Right cardiac atrium (tissue), 5 donors: ENCODE data around the gene MTHFSD. TPM values are rescaled to one million over a fixed set of nuclear protein-coding genes. Genes with fewer than 3 reads are reported as not detected.

Source experiments
- ATAC-seq, 2 donors: fragments of 200-7000 bp; cut with Tn5 transposase; one replicate each; pipeline versions ENCODE4 v1.8.0 to v1.9.1; 2020; ENCODE audit warnings: moderate library complexity in 2 of 2, mild to moderate bottlenecking in 1 of 2
- DNase-seq, 3 donors: peaks; one replicate each; pipeline ENCODE4 v3.0.0-alpha.2; 2020
- H3K27ac ChIP-seq: one replicate; pipeline ENCODE4 v1.5.1; 2013; ENCODE audit warnings: mild to moderate bottlenecking, low read length, control low read depth, moderate library complexity
- H3K27me3 ChIP-seq: one replicate; pipeline ENCODE4 v1.6.1; 2013; ENCODE audit not compliant: control insufficient read depth, insufficient read depth
- H3K4me1 ChIP-seq: one replicate; pipeline ENCODE4 v1.6.1; 2013; ENCODE audit warnings: low read length; ENCODE audit not compliant: control insufficient read depth, insufficient read depth
- H3K4me3 ChIP-seq: one replicate; pipeline ENCODE4 v1.5.1; 2013; ENCODE audit warnings: low read length, control low read depth
- H3K9me3 ChIP-seq: one replicate; pipeline ENCODE4 v1.6.1; 2013; ENCODE audit warnings: low read length; ENCODE audit not compliant: control insufficient read depth
- WGBS: extraction: QIAGEN DNeasy Blood & Tissue Kit; methylation state at CpG from one replicate; pipeline ENCODE4 v1.1.7; 2013; 5-methylcytosine and 5-hydroxymethylcytosine counted together
- intact Hi-C, 4 donors: fragments of 100-400 bp; cut with DNase I; formaldehyde crosslinking; loops; one replicate each; pipeline versions ENCODE4 v1.11.0 to v1.14.0; 2022 to 2023
- polyA plus RNA-seq: library from polyadenylated mRNA; stranded (reverse); fragments of 200-250 nt; gene quantifications from one replicate; pipeline ENCODE4 v1.2.3, GENCODE V29; 2013
- total RNA-seq, 4 donors: library from RNA; stranded (reverse); fragmentation: NEBNext Ultra II Directional; extraction: Animal tissue kit (Norgen Biotek cat#: 25700); gene quantifications; one replicate each; pipeline ENCODE4 v1.2.1, GENCODE V29; 2021
- donor health status: healthy with polysubstance abuse.
- donor health status: DM: no; HTN: yes; CAD: no.
- donor health status: DM: no; HTN: no; CAD: no.
- donor health status: DM: no; HTN: yes; CAD: no; lungs with severe emphysema.
- donor health status: DM: yes; HTN: yes; CAD: no.

Gene MTHFSD
- total and polyA plus RNA-seq, 5 donors = 8.8 to 14.7 (median 11.2) TPM

- H3K4me3 ChIP-seq = no peak overlapping the region
- intact Hi-C loops = no loop called here
- H3K27me3 ChIP-seq = no peaks in the 10 kb centered on the region
- ATAC-seq = no peak
- no peak for DNase-seq
- no peaks in the 10 kb centered on the region for H3K9me3 ChIP-seq
- 13% methylated on average over 22 of the region's 22 CpGs for WGBS
- no peak overlapping the region for H3K27ac ChIP-seq
- H3K4me1 ChIP-seq = no peaks in the 10 kb centered on the region
Measured at GRCh38 chr16:86502856-86503748, 51.9 kb downstream of the MTHFSD start.

- H3K27me3 ChIP-seq = no peaks in the 10 kb centered on the region
- intact Hi-C loops = no loop called here
- DNase-seq = no peak
- ATAC-seq = no peak
- no peak overlapping the region for H3K4me3 ChIP-seq
- no peaks in the 10 kb centered on the region for H3K4me1 ChIP-seq
- WGBS = 19% methylated on average over 19 of the region's 19 CpGs
- no peak overlapping the region for H3K27ac ChIP-seq
- no peaks in the 10 kb centered on the region for H3K9me3 ChIP-seq
Measured at GRCh38 chr16:86501989-86502855, 52.8 kb downstream of the MTHFSD start.

DNA sequence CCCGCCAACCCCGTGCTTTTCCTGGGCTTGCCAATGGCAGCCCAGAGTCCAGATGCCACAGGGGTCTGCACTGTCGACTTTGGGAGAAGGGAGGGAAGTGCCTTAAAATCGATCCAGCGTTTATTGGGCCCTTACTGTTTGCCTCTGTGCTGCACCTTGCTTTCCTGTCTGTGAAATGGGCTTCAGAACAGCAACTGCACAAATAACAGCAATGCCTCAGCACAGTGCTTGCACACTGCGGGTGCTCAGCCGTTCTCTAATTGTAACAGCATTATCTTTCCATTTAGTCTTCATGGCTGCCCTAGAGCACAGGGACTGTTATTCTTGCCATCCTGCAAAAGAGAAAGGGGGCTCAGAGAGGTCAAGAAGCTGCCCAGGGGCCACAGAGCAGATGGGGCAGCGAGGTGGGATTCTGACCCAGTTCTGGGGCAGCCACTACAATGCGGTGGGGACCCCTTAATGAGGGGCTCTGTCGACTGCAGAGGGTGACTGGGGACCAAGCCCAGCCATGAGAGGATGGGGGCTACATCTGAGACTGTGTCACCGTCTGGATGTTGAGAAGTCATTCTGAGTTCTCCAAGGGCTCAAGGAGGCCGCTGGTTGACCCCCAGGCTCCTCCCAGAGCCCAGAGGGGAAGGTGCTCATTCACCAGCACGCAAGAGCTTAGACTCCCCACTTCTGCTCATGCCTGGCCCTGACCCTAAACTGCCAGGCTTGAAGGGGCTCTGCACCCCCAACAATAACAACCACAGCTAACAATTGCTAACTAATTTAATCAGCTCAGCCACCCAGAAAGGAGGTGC is 54.1 kb downstream of the MTHFSD start:
- intact Hi-C loops = no loop called here

DNA sequence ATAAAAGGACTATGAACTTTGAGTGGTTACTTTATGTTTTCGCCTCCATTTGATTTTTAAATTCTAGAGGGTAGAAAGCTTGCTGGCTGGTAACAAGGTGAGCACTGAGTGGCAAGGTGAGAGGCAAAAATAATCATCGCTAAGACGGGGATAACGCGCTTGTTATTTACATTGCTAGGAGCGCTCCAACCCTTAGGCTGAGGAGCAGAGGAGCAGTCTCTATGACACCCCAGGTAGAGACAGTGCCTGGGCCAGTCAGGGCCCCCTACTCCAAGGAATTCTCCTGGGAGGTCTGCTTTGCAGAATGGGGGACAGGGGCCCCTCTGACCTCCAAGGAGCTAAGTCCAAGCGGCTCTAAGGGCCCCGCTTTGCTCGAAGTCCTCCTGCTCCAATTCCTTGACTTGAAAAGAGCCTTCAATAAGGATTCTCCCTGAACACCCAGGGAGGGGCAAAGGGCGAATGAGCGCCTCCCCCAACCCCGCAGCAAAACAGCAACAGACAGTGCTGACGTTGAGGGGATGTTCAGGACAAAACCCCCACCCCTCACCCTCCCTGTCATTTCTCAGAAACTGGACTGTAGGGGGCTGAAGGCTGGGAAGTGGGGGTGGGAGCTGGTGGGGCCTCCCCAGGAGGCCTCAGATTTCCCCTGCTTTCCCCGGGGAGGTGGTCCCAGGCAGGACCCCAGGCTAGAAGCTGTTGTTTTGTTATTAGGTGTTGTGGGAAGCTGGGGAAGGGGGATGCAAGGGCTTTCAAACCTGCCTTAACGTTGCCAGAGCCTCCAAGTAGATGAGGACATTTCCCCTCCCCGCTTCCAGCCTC is 54.9 kb downstream of the MTHFSD start:
- no peaks in the 10 kb centered on the region for H3K9me3 ChIP-seq
- intact Hi-C loops = no loop called here
- no peaks in the 10 kb centered on the region for H3K4me1 ChIP-seq
- no peak for ATAC-seq
- no peak overlapping the region for H3K27ac ChIP-seq
- 12% methylated on average over 16 of the region's 16 CpGs for WGBS
- no peak for DNase-seq
- no peak overlapping the region for H3K4me3 ChIP-seq
- no peaks in the 10 kb centered on the region for H3K27me3 ChIP-seq

More for the DNA sequence above, 54.1 kb downstream of the MTHFSD start:
- H3K4me1 ChIP-seq = no peaks in the 10 kb centered on the region
- whole genome bisulfite sequencing = 10% methylated on average over 13 of the region's 13 CpGs
- no peak overlapping the region for H3K27ac ChIP-seq
- H3K27me3 ChIP-seq = no peaks in the 10 kb centered on the region
- H3K4me3 ChIP-seq = no peak overlapping the region
- no peak for ATAC-seq
- DNase-seq = no peak
- no peaks in the 10 kb centered on the region for H3K9me3 ChIP-seq

GRCh38 chr16:86499440-86499786 is 55.6 kb downstream of the MTHFSD start:
- intact Hi-C loops = no loop called here
- ATAC-seq (no peak), DNase-seq (no peak)
- H3K27ac ChIP-seq = no peak overlapping the region
- H3K9me3 ChIP-seq = no peaks in the 10 kb centered on the region
- WGBS = 17% methylated on average over 4 of the region's 4 CpGs
- H3K27me3 ChIP-seq = no peaks in the 10 kb centered on the region
- no peak overlapping the region for H3K4me3 ChIP-seq
- H3K4me1 ChIP-seq = no peaks in the 10 kb centered on the region

GRCh38 chr16:86498671-86499439 is 56.2 kb downstream of the MTHFSD start:
- DNase-seq (no peak), ATAC-seq (no peak)
- 3% methylated on average over 61 of the region's 61 CpGs for WGBS
- Histone ChIP-seq H3K27ac (no peak overlapping the region), H3K4me3 (no peak overlapping the region), H3K27me3 (no peaks in the 10 kb centered on the region), H3K4me1 (no peaks in the 10 kb centered on the region), H3K9me3 (no peaks in the 10 kb centered on the region)
- intact Hi-C loops = no loop called here

- H3K4me1 ChIP-seq = no peaks in the 10 kb centered on the region
- intact Hi-C loops = no loop called here
- H3K27ac ChIP-seq = no peak overlapping the region
- no peaks in the 10 kb centered on the region for H3K27me3 ChIP-seq
- H3K9me3 ChIP-seq = no peaks in the 10 kb centered on the region
- WGBS = 4% methylated on average over 29 of the region's 29 CpGs
- ATAC-seq (no peak), DNase-seq (no peak)
- no peak overlapping the region for H3K4me3 ChIP-seq
Measured at GRCh38 chr16:86498155-86498670, 56.8 kb downstream of the MTHFSD start.

DNA sequence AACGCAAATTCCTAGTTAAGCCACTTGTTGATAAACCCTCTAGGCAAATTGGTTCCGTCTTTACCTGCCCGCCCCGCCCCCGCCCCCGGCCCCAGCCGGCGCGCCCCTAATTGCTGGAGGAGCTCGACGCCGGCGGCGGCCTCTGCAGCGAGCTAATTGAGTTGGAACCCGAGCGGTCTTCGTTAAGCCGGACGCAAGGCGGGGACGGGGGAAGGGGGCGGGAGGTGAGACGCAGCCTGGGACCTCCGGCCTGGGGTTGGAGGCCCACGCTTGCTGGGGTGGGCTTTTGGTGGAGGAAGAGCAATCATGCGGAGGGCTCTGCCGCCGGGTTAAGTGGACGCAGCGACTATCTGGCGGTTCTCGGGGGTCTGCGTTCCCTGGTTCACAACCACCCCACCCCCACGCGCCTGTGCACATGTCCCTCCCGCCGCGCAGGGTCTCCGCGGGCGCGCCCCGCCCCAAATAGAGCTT is 57.4 kb downstream of the MTHFSD start:
- no peak overlapping the region for H3K4me3 ChIP-seq
- H3K4me1 ChIP-seq = no peaks in the 10 kb centered on the region
- H3K9me3 ChIP-seq = no peaks in the 10 kb centered on the region
- intact Hi-C loops = no loop called here
- no peak overlapping the region for H3K27ac ChIP-seq
- 2% methylated on average over 44 of the region's 44 CpGs for WGBS
- ATAC-seq (no peak), DNase-seq (no peak)
- peaks cover 2% of the 10 kb centered on the region for H3K27me3 ChIP-seq

GRCh38 chr16:86496929-86497461 is 58.0 kb downstream of the MTHFSD start:
- no peak overlapping the region for H3K27ac ChIP-seq
- intact Hi-C loops = no loop called here
- ATAC-seq (no peak), DNase-seq (no peak)
- H3K9me3 ChIP-seq = no peaks in the 10 kb centered on the region
- WGBS = 4% methylated on average over 45 of the region's 45 CpGs
- H3K4me1 ChIP-seq = no peaks in the 10 kb centered on the region
- H3K4me3 ChIP-seq = no peak overlapping the region
- H3K27me3 ChIP-seq = peaks cover 4% of the 10 kb centered on the region
